ENCODE data around the gene ALKAL2.
A peak's percentile ranks its signal among the peaks of the same experiment; 100 is the strongest.

The ALKAL2 gene

GRCh38 chr2:270861-271260, 17.0 kb downstream of the ALKAL2 start:
- Histone ChIP-seq H3K9ac (ENCODE audit: low read depth, low read length) (no peak overlapping the region), H3K36me3 (ENCODE audit: insufficient read depth, low read length) (no peaks in the 10 kb centered on the region; the same call in 1 of the 2 replicates), H3K9me3 (ENCODE audit: control insufficient read depth, insufficient read depth, low read length) (no peaks in the 10 kb centered on the region), H3K4me1 (ENCODE audit: insufficient read depth, low read length) (peaks cover 7% of the 10 kb centered on the region; the same call in 1 of the 2 replicates)

GRCh38 chr2:269356-270030, 18.4 kb downstream of the ALKAL2 start:
- Histone ChIP-seq H3K9me3 (ENCODE audit: control insufficient read depth, insufficient read depth, low read length) (no peaks in the 10 kb centered on the region), H3K36me3 (ENCODE audit: insufficient read depth, low read length) (no peaks in the 10 kb centered on the region; the same call in 1 of the 2 replicates), H3K4me1 (ENCODE audit: insufficient read depth, low read length) (peaks cover 7% of the 10 kb centered on the region; the same call in 1 of the 2 replicates), H3K9ac (ENCODE audit: low read depth, low read length) (no peak overlapping the region)

GRCh38 chr2:268323-268722, 19.6 kb downstream of the ALKAL2 start:
- Histone ChIP-seq H3K9ac (ENCODE audit: low read depth, low read length) (no peak overlapping the region), H3K9me3 (ENCODE audit: control insufficient read depth, insufficient read depth, low read length) (no peaks in the 10 kb centered on the region), H3K4me1 (ENCODE audit: insufficient read depth, low read length) (peaks cover 7% of the 10 kb centered on the region; the same call in 1 of the 2 replicates), H3K36me3 (ENCODE audit: insufficient read depth, low read length) (no peaks in the 10 kb centered on the region; the same call in 1 of the 2 replicates)

GRCh38 chr2:264493-265468, 23.1 kb downstream of the ALKAL2 start, which contains the start of gene ACP1:
Gene ACP1, plus strand, starts transcription at chr2:264947. Its CDS starts 18 bp downstream, at chr2:264965.
- Histone ChIP-seq H3K9ac (ENCODE audit: low read depth, low read length) (peak within 1 kb of the TSS; percentile 88), H3K4me1 (ENCODE audit: insufficient read depth, low read length) (peaks cover 7% of the 10 kb centered on the region; the same call in 1 of the 2 replicates), H3K9me3 (ENCODE audit: control insufficient read depth, insufficient read depth, low read length) (no peaks in the 10 kb centered on the region)

GRCh38 chr2:263774-264492, 24.0 kb downstream of the ALKAL2 start, which contains the start of gene SH3YL1:
Gene SH3YL1, minus strand, starts transcription at chr2:264032. Its CDS starts 48 bp downstream, at chr2:263984.
- Histone ChIP-seq H3K4me1 (ENCODE audit: insufficient read depth, low read length) (peaks cover 7% of the 10 kb centered on the region; the same call in 1 of the 2 replicates), H3K9me3 (ENCODE audit: control insufficient read depth, insufficient read depth, low read length) (peaks cover 1% of the 10 kb centered on the region; the same call in 1 of the 2 replicates), H3K36me3 (ENCODE audit: insufficient read depth, low read length) (no peaks in the 10 kb centered on the region)

More at GRCh38 chr2:264493-265468, 23.1 kb downstream of the ALKAL2 start, which contains the start of gene ACP1:
- H3K36me3 ChIP-seq (ENCODE audit: insufficient read depth, low read length), result no peaks in the 10 kb centered on the region

GRCh38 chr2:263022-263738, 24.7 kb downstream of the ALKAL2 start:
- Histone ChIP-seq H3K36me3 (ENCODE audit: insufficient read depth, low read length) (no peaks in the 10 kb centered on the region), H3K9me3 (ENCODE audit: control insufficient read depth, insufficient read depth, low read length) (peaks cover 6% of the 10 kb centered on the region; the same call in 1 of the 2 replicates), H3K4me1 (ENCODE audit: insufficient read depth, low read length) (peaks cover 7% of the 10 kb centered on the region; the same call in 1 of the 2 replicates), H3K9ac (ENCODE audit: low read depth, low read length) (peak overlapping the region; percentile 81)

More at GRCh38 chr2:263774-264492, 24.0 kb downstream of the ALKAL2 start, which contains the start of gene SH3YL1:
- peak within 1 kb of the TSS; percentile 88 for H3K9ac ChIP-seq (ENCODE audit: low read depth, low read length)

- H3K9me3 ChIP-seq (ENCODE audit: control insufficient read depth, insufficient read depth, low read length), result peaks cover 6% of the 10 kb centered on the region; the same call in 1 of the 2 replicates
- H3K4me1 ChIP-seq (ENCODE audit: insufficient read depth, low read length), result peaks cover 7% of the 10 kb centered on the region; the same call in 1 of the 2 replicates
- 0 out of 2 replicates have a peak overlapping the region, but pooled peaks have one; percentile 2 for H3K9ac ChIP-seq (ENCODE audit: low read depth, low read length)
- H3K36me3 ChIP-seq (ENCODE audit: insufficient read depth, low read length), result no peaks in the 10 kb centered on the region
Measured at GRCh38 chr2:262117-262516, 25.8 kb downstream of the ALKAL2 start.

- H3K9me3 ChIP-seq (ENCODE audit: control insufficient read depth, insufficient read depth, low read length), result peaks cover 9% of the 10 kb centered on the region; the same call in 1 of the 2 replicates
- no peaks in the 10 kb centered on the region; the same call in 1 of the 2 replicates for H3K4me1 ChIP-seq (ENCODE audit: insufficient read depth, low read length)
- H3K9ac ChIP-seq (ENCODE audit: low read depth, low read length), result no peak overlapping the region
- no peaks in the 10 kb centered on the region for H3K36me3 ChIP-seq (ENCODE audit: insufficient read depth, low read length)
Measured at GRCh38 chr2:260507-261161, 27.3 kb downstream of the ALKAL2 start.

GRCh38 chr2:259789-260331, 28.0 kb downstream of the ALKAL2 start:
- no peaks in the 10 kb centered on the region for H3K36me3 ChIP-seq (ENCODE audit: insufficient read depth, low read length)
- no peaks in the 10 kb centered on the region; the same call in 1 of the 2 replicates for H3K4me1 ChIP-seq (ENCODE audit: insufficient read depth, low read length)
- peaks cover 9% of the 10 kb centered on the region; the same call in 1 of the 2 replicates for H3K9me3 ChIP-seq (ENCODE audit: control insufficient read depth, insufficient read depth, low read length)
- no peak overlapping the region for H3K9ac ChIP-seq (ENCODE audit: low read depth, low read length)

GRCh38 chr2:258933-259332, 29.0 kb downstream of the ALKAL2 start:
- Histone ChIP-seq H3K9me3 (ENCODE audit: control insufficient read depth, insufficient read depth, low read length) (peaks cover 9% of the 10 kb centered on the region; the same call in 1 of the 2 replicates), H3K9ac (ENCODE audit: low read depth, low read length) (no peak overlapping the region), H3K4me1 (ENCODE audit: insufficient read depth, low read length) (no peaks in the 10 kb centered on the region; the same call in 1 of the 2 replicates), H3K36me3 (ENCODE audit: insufficient read depth, low read length) (no peaks in the 10 kb centered on the region)

- Histone ChIP-seq H3K9ac (ENCODE audit: low read depth, low read length) (no peak overlapping the region), H3K9me3 (ENCODE audit: control insufficient read depth, insufficient read depth, low read length) (peaks cover 9% of the 10 kb centered on the region; the same call in 1 of the 2 replicates), H3K36me3 (ENCODE audit: insufficient read depth, low read length) (no peaks in the 10 kb centered on the region), H3K4me1 (ENCODE audit: insufficient read depth, low read length) (no peaks in the 10 kb centered on the region; the same call in 1 of the 2 replicates)
Measured at GRCh38 chr2:257842-258241, 30.0 kb downstream of the ALKAL2 start.

GRCh38 chr2:257429-257828, 30.5 kb downstream of the ALKAL2 start:
- H3K9ac ChIP-seq (ENCODE audit: low read depth, low read length), result no peak overlapping the region
- peaks cover 9% of the 10 kb centered on the region; the same call in 1 of the 2 replicates for H3K9me3 ChIP-seq (ENCODE audit: control insufficient read depth, insufficient read depth, low read length)
- no peaks in the 10 kb centered on the region; the same call in 1 of the 2 replicates for H3K4me1 ChIP-seq (ENCODE audit: insufficient read depth, low read length)
- H3K36me3 ChIP-seq (ENCODE audit: insufficient read depth, low read length), result no peaks in the 10 kb centered on the region
